HG03520 (cell line): ENCODE data around the gene COPS9.

Experiments used
- ATAC-seq: cut with Tn5 transposase; IDR thresholded peaks from one replicate; pipeline ENCODE4 v1.9.1; 2021; ENCODE audit warnings: mild to moderate bottlenecking, moderate library complexity; ENCODE audit not compliant: unreplicated experiment

COPS9 gene

GRCh38 chr2:240136013-240136670, at the start of gene COPS9:
Gene COPS9 (minus strand): TSS chr2:240136305. CDS start chr2:240136284, 21 bp downstream.
- ATAC-seq: peak; percentile 89

DNA sequence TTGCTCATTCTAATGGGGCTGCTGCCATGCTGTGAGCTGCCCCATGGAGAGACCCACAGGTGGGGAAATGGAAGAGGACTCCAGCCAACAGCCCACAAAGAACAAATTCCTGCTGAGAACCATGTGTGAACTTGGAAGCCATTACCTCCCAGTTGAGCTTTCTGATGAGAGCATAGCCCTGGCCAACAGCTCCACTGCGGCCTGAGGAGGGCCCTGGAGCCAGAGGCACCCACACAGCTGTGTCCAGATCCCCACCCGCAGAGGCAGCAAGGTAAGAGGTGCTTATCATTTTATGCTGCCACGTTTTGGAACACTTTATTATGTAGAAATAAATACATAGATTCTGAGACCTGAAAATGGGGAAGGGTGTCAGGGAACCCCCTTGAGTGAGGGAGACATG, 48.6 kb upstream of the COPS9 start:
- no peak for ATAC-seq

GRCh38 chr2:240183875-240184590, 47.9 kb upstream of the COPS9 start:
- ATAC-seq: no peak

DNA sequence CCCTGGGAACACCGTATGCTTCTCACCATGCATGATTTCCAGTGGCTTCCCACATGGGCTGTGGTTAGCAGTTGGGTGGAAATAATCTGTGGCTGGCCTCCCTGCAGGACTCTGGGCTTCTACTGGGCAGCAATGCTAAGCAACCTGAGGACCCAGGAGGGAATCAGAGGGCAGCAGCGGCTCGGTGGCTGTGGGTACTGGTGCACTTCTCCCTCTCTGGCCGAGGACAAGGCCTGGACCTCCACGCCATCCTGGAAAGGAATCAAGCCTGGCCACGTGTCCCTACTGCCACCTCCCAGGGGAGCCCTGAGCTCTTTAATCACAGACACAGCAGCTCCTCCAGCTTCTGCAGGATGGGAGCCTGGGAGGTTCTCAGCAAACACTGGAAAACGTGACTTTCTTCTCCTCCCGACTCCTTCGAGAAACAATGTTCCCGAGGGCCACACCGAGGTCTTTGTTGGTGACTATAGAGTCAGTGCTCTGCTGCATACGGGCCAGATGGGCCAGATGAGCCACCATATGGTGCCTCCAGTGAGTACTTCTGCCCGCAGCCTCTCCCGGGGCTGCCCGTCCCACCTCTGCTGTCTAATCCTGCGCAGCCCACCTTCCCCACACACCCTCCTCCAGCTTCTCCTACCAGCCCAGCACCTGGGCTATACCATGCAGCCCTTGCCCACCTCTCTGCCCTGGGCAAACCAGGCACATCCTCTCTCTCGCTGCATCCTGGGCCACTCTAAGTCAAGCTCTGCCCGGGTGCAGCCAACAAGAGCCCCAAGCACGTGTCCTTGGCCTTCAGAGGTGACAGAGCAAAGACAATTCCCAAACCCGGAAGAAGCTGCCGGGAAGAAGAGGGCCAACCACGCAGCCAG, 47.1 kb upstream of the COPS9 start:
- ATAC-seq: no peak

- ATAC-seq: no peak
These were observed 46.4 kb upstream of the COPS9 start for GRCh38 chr2:240182476-240182875.

DNA sequence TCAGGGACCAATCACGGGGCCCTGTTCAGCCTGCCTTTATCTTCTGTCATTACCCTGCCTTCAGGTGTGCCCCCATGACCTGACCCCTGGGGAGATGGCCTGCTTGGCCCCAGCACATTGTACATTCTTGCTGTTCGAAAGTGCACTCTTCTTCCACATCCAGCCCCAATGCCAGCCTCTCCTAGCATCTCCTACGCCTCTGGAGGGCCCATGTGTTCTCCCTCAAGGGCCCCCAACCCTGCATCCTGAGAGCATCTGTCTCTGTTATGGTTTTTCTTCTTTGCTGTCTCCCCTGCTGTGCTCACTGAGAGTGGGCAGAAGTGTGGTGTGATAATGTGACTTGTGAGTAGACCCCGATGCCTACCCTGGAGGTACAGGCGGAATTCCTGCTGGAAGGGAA, 45.9 kb upstream of the COPS9 start:
- no peak for ATAC-seq

DNA sequence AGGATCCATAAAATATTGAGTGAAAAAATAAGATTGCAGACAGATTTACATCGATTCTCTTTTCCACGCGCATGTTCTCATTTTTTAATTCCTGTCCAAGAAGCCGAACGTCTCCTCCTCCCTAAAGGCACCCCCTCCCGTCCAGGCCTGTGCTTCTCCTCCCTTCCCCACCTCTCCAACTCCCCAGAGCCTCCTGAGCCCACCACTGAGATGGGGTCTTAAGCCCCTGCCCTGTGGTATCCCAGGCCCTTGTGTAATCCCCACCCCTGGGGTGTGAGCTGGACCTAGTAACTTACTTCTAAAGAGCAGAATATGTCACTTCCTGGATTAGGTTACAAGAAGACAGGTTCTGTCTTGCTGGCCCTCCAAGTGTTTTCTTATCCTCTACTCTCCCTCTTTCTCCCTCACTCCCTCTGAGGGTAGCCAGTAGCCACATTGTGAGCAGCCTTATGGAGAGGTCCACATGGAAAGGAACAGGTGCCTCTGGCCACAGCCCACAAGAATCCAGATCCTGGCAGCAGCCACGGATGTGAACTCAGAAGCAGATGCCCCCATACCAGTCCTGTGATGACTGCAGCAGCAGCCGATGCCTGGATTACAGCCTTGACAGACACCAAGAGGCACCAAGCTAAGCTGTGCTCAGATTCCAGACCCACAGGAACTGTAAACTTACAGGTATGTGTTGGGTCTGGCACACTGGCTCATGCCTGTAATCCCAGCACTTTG, 44.0 kb upstream of the COPS9 start:
- ATAC-seq: no peak

GRCh38 chr2:240179186-240179815, 43.2 kb upstream of the COPS9 start:
- ATAC-seq: no peak

DNA sequence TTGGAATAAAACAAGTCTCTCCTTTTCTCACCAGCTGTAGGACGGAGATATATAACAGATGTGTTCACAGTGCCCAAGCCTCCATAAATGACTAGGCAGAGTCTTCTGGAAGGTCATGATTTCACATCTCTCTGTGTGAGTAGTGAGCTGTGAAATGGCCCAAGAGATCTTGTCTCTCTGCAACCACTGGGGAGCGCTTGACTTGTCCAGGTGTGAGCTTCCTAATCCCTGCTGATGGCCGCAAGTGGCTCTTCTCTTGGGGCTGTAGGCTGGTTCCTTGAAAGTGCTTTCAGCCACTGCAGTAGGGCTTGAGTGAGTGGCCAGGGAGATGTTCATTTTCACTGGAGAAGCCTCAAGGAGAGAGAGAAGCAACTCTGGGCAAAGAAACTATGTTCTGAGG, 42.5 kb upstream of the COPS9 start:
- no peak for ATAC-seq

DNA sequence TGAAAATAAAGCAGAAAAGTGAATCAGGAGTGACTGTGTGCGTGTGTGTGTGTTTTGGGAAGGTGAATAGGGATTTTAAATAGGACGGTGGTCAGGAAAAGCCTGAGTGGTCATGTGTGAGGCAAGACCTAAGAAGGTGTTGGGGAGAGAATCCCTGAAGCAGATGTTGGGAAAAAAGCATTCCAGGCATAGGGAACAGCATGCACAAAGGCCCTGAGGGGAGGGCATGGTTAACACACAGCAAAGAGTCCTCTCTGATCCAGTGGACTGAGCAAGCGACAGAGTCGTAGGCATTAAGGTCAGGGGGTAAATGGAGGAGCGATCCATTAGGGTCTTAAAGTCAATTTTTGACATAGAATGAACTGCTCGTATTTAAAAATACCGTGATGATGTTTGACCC, 38.4 kb upstream of the COPS9 start:
- ATAC-seq: no peak

DNA sequence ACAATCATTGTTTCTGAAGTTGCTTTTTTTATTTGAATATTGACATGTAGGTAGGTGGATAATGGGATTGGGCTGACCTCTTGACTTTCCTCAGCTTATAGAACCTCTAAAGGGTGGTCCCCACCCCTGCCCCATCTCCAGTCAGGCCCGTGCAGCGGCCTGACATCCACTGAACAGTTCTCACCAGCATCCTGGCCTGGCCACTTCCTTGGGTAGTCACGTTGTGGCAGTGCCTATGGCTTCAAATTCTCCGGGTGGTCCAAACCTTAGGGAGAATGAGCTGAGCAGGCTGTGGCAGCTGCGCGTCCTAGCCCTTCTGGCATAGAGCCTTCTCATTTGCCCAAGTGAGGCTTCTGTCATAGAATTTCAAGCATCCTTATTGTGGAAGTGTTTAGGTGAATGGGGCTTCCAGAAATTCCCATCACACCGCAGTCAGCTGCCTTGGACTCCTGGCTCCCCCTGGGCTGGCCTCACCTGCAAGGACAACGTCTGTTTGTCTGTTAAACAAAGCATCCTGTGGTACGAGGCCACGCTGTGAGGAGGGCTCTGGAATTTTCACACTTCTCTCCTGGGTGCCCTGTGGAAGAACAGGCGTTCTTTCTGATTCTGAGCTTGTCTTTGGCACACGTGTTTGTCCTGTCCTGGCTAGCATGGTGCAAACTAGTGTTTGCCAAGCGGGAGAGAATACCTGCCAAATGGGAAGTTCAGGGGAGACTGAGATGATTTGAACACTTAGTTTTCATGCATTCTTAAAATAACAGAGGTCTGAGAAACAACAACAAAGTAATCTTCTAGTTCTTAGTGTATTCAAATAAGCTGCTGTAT, 36.2 kb upstream of the COPS9 start:
- no peak for ATAC-seq

DNA sequence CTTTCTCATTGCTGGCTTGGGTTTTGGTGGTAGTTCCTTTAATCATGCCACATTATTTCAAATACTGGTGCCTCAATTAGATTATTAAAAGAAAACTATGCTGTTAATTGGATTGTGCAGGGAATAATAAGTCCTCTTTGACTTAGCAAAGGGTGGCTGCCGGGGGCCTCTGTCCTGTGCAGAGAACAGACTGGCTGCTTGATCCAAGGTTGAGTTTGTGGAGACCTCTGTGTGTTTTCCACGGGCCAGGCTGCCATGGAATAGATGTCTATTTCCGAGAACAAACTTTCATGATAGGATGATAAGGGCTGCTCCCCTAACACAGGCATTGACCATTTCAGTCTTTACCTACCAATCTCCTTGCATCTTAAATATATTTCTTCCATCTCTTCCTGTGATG, 34.8 kb upstream of the COPS9 start:
- ATAC-seq: no peak

DNA sequence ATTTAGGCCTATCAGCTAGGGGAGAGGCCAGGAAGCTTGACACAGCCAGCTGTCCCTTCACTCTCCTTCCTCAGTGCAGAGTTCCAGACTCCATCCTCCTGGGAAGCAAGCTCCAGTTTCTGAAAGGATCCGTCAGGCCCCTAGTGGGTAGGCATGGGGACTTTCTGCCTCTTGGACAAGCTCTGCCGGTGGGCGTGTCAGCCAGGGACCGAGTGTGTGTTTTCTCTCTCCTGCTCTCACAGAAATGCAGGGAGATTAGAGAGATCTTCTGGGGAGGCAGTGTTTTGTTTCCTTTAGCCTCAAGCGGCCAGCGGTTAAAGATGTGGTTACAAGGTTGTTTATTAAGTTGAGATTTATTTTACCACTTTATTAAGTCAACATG, 34.2 kb upstream of the COPS9 start:
- ATAC-seq: no peak

DNA sequence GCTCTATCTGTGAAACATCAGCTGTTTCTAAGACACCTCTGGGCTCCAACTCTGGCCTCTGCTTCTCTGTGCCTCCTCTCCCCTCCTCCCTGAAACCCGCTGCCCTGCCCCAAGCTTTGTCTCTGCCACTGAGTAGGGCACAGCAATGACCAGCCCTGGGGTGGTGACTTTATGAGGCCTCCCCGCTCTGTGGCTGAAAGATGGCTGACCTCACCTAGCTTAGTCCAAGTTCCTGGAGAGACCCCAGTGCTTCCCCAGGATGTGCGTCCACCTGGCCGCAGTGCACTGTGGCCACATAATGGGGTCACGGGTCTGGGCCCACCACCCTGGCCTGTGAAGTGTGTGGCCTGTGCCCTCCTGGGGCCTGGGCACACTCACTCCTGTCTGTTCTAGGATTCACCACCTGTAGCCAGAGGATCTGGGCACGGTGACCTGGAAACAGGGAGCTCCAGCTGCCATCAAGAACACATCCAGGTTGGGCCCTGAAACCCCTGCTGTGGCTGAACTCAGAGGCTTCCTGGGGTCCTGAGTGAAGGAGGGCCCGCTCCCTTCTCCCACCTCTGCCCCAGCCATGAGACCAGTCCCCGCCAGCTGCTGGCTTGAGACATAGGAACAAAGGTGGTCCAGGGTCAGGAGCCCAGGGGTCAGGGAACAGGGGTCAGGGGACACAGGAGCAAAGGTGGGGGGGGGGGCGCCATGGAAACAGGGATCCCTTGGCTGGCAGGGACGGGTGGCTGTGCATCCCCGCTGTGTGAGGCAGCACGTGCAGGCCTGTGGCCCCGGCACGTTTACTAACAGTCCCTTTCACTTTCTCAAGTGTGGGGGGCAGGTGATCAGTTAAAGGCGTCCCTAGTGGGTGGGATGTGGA, 33.6 kb upstream of the COPS9 start:
- no peak for ATAC-seq

- ATAC-seq: no peak
These were observed 32.6 kb upstream of the COPS9 start for GRCh38 chr2:240168546-240169361.

DNA sequence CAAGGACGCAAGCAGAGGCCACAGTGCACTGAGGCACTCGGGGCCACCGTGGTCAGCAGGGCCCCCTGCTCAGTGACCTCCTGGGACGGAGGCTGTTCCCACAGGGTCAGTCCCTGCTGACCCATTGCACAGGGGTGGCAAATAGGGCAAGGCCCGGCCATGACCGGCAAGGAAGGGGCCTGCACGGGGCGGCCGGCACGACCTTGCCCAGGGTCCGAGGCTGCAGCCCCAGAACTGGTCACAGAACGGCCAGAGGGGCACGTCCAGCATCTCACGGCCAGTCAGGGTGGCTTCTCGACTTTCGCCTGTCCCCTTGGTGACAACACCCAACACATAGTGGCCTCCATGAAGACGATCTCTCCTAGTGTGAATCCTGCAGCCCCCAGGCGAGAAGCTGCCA, 31.9 kb upstream of the COPS9 start:
- ATAC-seq: no peak

- ATAC-seq: no peak
These were observed 31.4 kb upstream of the COPS9 start for GRCh38 chr2:240167588-240167880.
